ENCODE results near the gene TSHB. TPM values are rescaled to one million over a fixed set of nuclear protein-coding genes. Genes with fewer than 3 reads are reported as not detected.
"Not testable (repeated sequence)": the region's sequence is repeated elsewhere in the genome, so short reads cannot be mapped to it uniquely, and the experiment has no call there.

Gene TSHB
- total and polyA plus RNA-seq, 8 donors: not detected

DNA sequence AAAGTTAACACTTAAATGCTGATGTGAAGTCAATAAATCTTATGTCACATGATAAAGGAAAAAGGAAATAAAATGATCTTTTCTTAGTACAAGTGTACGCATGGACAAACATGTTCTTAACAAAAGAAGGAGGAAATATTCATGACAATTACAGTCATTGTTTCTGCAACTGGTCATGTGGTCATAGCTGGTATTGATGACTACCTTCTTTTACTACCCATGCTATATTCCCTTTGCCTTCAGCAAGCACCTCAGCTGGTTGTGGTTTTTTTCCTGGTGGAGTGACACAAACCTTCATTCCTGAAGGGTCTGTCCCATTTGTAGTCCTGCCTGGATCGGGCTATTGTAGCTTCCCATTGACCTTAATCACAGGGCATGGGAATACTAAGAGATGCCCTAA is 23.4 kb upstream of the TSHB start:
- 79 to 84% methylated on average over 2 of the region's 2 CpGs for WGBS, 2 donors
- ATAC-seq (no peak), FAIRE-seq (no peak), DNase-seq (no peak)
- Histone ChIP-seq H3K27me3 (no peaks in the 10 kb centered on the region), H3K36me3 (no peaks in the 10 kb centered on the region), H3K4me1 (no peaks in the 10 kb centered on the region), H3K9me3 (no peaks in the 10 kb centered on the region), H3K4me3 (no peak overlapping the region), H3K27ac (no peak overlapping the region)
- TF ChIP-seq, protein P1, sequence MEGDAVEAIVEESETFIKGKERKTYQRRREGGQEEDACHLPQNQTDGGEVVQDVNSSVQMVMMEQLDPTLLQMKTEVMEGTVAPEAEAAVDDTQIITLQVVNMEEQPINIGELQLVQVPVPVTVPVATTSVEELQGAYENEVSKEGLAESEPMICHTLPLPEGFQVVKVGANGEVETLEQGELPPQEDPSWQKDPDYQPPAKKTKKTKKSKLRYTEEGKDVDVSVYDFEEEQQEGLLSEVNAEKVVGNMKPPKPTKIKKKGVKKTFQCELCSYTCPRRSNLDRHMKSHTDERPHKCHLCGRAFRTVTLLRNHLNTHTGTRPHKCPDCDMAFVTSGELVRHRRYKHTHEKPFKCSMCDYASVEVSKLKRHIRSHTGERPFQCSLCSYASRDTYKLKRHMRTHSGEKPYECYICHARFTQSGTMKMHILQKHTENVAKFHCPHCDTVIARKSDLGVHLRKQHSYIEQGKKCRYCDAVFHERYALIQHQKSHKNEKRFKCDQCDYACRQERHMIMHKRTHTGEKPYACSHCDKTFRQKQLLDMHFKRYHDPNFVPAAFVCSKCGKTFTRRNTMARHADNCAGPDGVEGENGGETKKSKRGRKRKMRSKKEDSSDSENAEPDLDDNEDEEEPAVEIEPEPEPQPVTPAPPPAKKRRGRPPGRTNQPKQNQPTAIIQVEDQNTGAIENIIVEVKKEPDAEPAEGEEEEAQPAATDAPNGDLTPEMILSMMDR (IDR thresholded peaks at IDR 0.05): no peak
- intact Hi-C loops (cut with DNase I): no loop called here

DNA sequence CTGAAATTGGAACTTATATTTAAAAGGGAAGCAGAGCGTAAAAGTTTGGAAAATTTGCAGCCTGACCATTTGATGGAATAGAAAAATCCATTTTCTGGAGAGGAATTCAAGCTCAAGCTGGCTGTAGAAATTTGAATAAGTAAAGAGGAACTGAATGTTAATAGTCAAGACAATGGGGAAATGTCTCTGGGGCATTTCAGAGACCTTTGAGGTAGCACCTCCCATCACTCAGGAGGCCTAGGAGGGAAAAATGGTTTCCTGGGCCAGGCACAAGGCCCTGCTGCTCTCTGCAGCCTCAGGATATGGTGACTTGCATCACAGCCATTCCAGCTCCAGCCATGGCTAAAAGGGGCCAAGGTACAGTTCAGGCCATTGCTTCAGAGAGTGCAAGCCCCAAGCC is 17.6 kb upstream of the TSHB start:
- no peaks in the 10 kb centered on the region for H3K4me1 ChIP-seq
- FAIRE-seq (no peak), DNase-seq (no peak), ATAC-seq (no peak)
- H3K27ac ChIP-seq: no peak overlapping the region
- H3K9me3 ChIP-seq: no peaks in the 10 kb centered on the region
- H3K4me3 ChIP-seq: no peak overlapping the region
- intact Hi-C loops (cut with DNase I): no loop called here
- TF ChIP-seq, protein P1 (IDR thresholded peaks at IDR 0.05): no peak
- no peaks in the 10 kb centered on the region for H3K36me3 ChIP-seq
- no peaks in the 10 kb centered on the region for H3K27me3 ChIP-seq
- WGBS, 2 donors: 90 to 93% methylated on average over 1 of the region's 1 CpG

DNA sequence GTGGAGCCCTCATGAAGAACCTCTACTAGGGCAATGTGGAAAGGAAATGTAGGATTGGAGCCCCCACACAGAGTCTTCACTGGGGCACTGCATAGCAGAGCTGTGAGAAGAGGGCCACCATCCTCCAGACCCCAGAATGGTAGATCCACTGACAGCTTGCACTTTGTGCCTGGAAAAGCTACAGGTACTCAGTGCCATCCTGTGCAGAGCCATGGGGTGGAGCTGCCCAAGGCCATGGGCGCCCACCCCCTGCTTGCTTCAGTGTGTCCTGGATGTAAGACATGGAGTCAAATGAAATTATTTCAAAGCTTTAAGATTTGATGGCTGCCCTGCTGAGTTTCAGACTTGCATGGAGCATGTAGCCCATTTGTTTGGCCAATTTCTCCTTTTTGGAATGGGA is 17.2 kb upstream of the TSHB start:
- ATAC-seq: no peak
- Histone ChIP-seq H3K4me1 (no peaks in the 10 kb centered on the region), H3K9me3 (no peaks in the 10 kb centered on the region), H3K36me3 (no peaks in the 10 kb centered on the region), H3K27ac (no peak overlapping the region), H3K4me3 (no peak overlapping the region), H3K27me3 (no peaks in the 10 kb centered on the region)
- FAIRE-seq: no peak
- TF ChIP-seq, protein P1 (IDR thresholded peaks at IDR 0.05): no peak
- intact Hi-C loops (cut with DNase I): no loop called here
- WGBS, 2 donors: 35 to 40% methylated on average over 1 of the region's 1 CpG
- no peak for DNase-seq

DNA sequence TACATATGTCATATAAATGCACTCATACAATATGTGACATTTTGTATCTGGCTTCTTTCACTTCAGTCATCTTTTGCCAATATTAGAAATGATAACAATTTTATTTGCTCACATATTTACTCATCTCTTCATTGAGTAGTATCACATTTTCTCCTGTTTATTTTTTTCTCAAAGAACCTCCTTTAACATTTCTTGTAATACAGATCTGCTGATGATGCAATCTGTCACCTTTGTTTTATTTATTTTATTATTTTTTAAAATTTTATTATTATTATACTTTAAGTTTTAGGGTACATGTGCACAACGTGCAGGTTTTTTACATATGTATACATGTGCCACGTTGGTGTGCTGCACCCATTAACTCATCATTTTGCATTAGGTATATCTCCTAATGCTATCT is 15.8 kb upstream of the TSHB start:
- intact Hi-C loops (cut with DNase I): no loop called here
- no peaks in the 10 kb centered on the region for H3K27me3 ChIP-seq
- no peak overlapping the region for H3K27ac ChIP-seq
- TF ChIP-seq, protein P1 (IDR thresholded peaks at IDR 0.05): no peak
- H3K36me3 ChIP-seq: no peaks in the 10 kb centered on the region
- ATAC-seq (no peak), FAIRE-seq (no peak), DNase-seq (no peak)
- no peaks in the 10 kb centered on the region for H3K4me1 ChIP-seq
- no peaks in the 10 kb centered on the region for H3K9me3 ChIP-seq
- WGBS, 2 donors: 54 to 69% methylated on average over 2 of the region's 2 CpGs
- no peak overlapping the region for H3K4me3 ChIP-seq

DNA sequence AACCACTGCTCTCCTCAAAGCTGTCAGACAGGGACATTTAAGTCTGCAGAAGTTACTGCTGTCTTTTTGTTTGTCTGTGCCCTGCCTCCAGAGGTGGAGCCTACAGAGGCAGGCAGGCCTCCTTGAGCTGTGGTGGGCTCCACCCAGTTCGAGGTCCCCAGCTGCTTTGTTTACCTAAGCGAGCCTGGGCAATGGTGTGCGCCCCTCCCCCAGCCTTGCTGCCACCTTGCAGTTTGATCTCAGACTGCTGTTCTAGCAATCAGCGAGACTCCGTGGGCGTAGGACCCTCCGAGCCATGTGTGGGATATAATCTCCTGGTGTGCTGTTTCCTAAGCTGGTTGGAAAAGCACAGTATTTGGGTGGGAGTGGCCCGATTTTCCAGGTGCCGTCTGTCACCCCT is 10.1 kb upstream of the TSHB start:
- H3K27ac ChIP-seq; H3K9me3 ChIP-seq; H3K4me3 ChIP-seq; intact Hi-C loops (cut with DNase I); ATAC-seq; DNase-seq; H3K36me3 ChIP-seq; H3K27me3 ChIP-seq; H3K4me1 ChIP-seq; FAIRE-seq: not testable (repeated sequence)
- WGBS, 2 donors: 67 to 83% methylated on average over 9 of the region's 9 CpGs

DNA sequence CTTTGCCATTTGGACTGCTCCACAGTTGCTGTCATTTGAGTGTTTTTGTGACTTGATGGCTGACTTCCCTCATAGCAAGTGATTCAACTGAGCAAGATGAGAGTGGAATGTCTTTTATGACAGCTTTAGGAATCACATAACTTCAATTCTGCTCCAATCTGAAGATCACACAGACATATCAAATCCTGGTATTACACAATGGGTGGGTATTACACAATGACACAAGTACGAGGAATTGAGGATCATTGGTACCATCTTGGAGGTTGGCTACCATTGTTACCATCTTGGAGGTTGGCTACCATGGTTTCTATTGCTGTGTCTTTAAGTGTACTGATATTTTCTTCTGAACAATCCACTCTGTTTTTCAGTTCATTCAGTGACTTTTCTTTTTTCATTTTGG is 8.5 kb upstream of the TSHB start:
- Histone ChIP-seq H3K36me3 (no peaks in the 10 kb centered on the region), H3K9me3 (no peaks in the 10 kb centered on the region), H3K27me3 (no peaks in the 10 kb centered on the region), H3K4me3 (no peak overlapping the region), H3K4me1 (no peaks in the 10 kb centered on the region), H3K27ac (no peak overlapping the region)
- no peak for DNase-seq
- 22 to 47% methylated on average over 1 of the region's 1 CpG for WGBS, 2 donors
- intact Hi-C loops (cut with DNase I): no loop called here
- no peak for ATAC-seq
- TF ChIP-seq, protein P1 (IDR thresholded peaks at IDR 0.05): no peak
- FAIRE-seq: no peak

Data from pancreas (tissue), 10 donors.